PC-3 (cell line): ENCODE data around the gene LHFPL3. TPM values are rescaled to one million over a fixed set of nuclear protein-coding genes. Genes with fewer than 3 reads are reported as not detected.

Source experiments
- ATAC-seq: fragments of 200-7000 bp; cut with Tn5 transposase; 2 replicates; pipeline ENCODE4 v1.9.1; 2020; ENCODE audit warnings: mild to moderate bottlenecking, moderate library complexity
- BruUV-seq: library from RNA; stranded (reverse); fragments of 400-500 nt; replicated peaks from 2 replicates; lab custom pipeline; 2021; lab: Mats Ljungman, UMichigan
- CTCF ChIA-PET: fragments of 300-600 bp; sonication (Branson Sonifier 250); formaldehyde crosslinking; loops from one replicate; lab custom pipeline; 2022; ENCODE audit warnings: antibody characterized with exemption; lab: Charles Lee
- POLR2A ChIA-PET: fragments of 300-600 bp; sonication (Branson Sonifier 250); formaldehyde crosslinking; loops from one replicate; lab custom pipeline; 2022; ENCODE audit warnings: antibody characterized with exemption; ENCODE audit not compliant: unreplicated experiment; lab: Charles Lee
- DNase-seq: peaks from one replicate; pipeline ENCODE4 v3.0.0-alpha.2; 2015
- H2AFZ ChIP-seq: fragments of 300-600 bp; sonication (generic); 2 replicates; pipeline ENCODE4 v1.6.0; 2016; ENCODE audit warnings: antibody characterized with exemption, low read length
- H3F3A ChIP-seq: fragments of 300-600 bp; sonication (generic); one replicate; pipeline ENCODE4 v1.6.0; 2017; ENCODE audit warnings: antibody characterized with exemption, low read length, control low read depth, mild to moderate bottlenecking; ENCODE audit not compliant: unreplicated experiment
- H3K27ac ChIP-seq: fragments of 300-600 bp; sonication (generic); 2 replicates; pipeline ENCODE4 v1.5.1; 2016; ENCODE audit warnings: mild to moderate bottlenecking, low read length
- H3K27me3 ChIP-seq: fragments of 300-600 bp; sonication (generic); 2 replicates; pipeline ENCODE4 v1.6.1; 2016; ENCODE audit warnings: low read length, mixed read lengths
- H3K36me3 ChIP-seq: fragments of 300-600 bp; sonication (generic); 2 replicates; pipeline ENCODE4 v1.6.1; 2016; ENCODE audit warnings: low read depth, mixed run types, low read length, mixed read lengths
- H3K4me1 ChIP-seq: fragments of 300-600 bp; sonication (generic); 2 replicates; pipeline ENCODE4 v1.5.1; 2016; ENCODE audit warnings: low read length; ENCODE audit not compliant: insufficient read depth
- H3K4me2 ChIP-seq: fragments of 300-600 bp; sonication (generic); 2 replicates; pipeline ENCODE4 v1.6.0; 2016; ENCODE audit warnings: low read length
- H3K4me3 ChIP-seq: fragments of 300-600 bp; sonication (generic); 2 replicates; pipeline ENCODE4 v1.5.1; 2016; ENCODE audit warnings: mild to moderate bottlenecking, low read length, mixed read lengths
- H3K79me2 ChIP-seq: fragments of 300-600 bp; sonication (generic); 2 replicates; pipeline ENCODE4 v1.6.1; 2017; ENCODE audit warnings: low read length, mixed read lengths
- H3K9ac ChIP-seq: fragments of 300-600 bp; sonication (generic); 2 replicates; pipeline ENCODE4 v1.6.0; 2016; ENCODE audit warnings: mild to moderate bottlenecking, low read length
- H3K9me2 ChIP-seq: fragments of 300-600 bp; sonication (generic); replicated peaks from 2 replicates; pipeline ENCODE4 v1.6.1; 2016; ENCODE audit warnings: mixed run types, low read length, mixed read lengths
- H3K9me3 ChIP-seq: fragments of 300-600 bp; sonication (generic); 2 replicates; pipeline ENCODE4 v1.6.1; 2016; ENCODE audit warnings: low read length, mixed read lengths
- H4K20me1 ChIP-seq: fragments of 300-600 bp; sonication (generic); 2 replicates; pipeline ENCODE4 v1.6.1; 2016; ENCODE audit warnings: low read length, mixed read lengths
- CTCF ChIP-seq: fragments of 300-600 bp; sonication (generic); conservative IDR thresholded peaks from 2 replicates; pipeline ENCODE4 v1.5.1; 2017; ENCODE audit warnings: antibody characterized with exemption, low read depth, mild to moderate bottlenecking, low read length
- EZH2 ChIP-seq: fragments of 300-600 bp; sonication (generic); IDR thresholded peaks from one replicate; pipeline ENCODE4 v1.6.1; 2017; ENCODE audit warnings: antibody characterized with exemption, mild to moderate bottlenecking, low read length; ENCODE audit not compliant: unreplicated experiment
- EZH2phosphoT487 ChIP-seq: fragments of 300-600 bp; sonication (generic); IDR thresholded peaks from 2 replicates; pipeline ENCODE4 v1.6.1; 2018; ENCODE audit warnings: mild to moderate bottlenecking, antibody characterized with exemption, low read length, borderline replicate concordance
- intact Hi-C: fragments of 100-400 bp; cut with micrococcal nuclease; formaldehyde crosslinking; loops from 2 replicates; pipeline ENCODE4 v1.9.0; 2023
- total RNA-seq: library from RNA; depleted of rRNA; stranded (reverse); fragments of >200 nt; gene quantifications from 2 replicates; pipeline ENCODE4 v1.2.3, GENCODE V29; 2014

The LHFPL3 gene
- total RNA-seq, 1 experiment from 2014 or later = not detected

- H3K9me2 ChIP-seq = no peaks in the 10 kb centered on the region
- no peak overlapping the region for H3K27ac ChIP-seq
- no peaks in the 10 kb centered on the region for H3K79me2 ChIP-seq
- intact Hi-C loops = no loop called here
- no peak overlapping the region for H3K9ac ChIP-seq
- H3K4me2 ChIP-seq = no peak overlapping the region
- DNase-seq (peak; percentile 3), ATAC-seq (no peak)
- POLR2A ChIA-PET = no interaction called here
- CTCF ChIA-PET = no interaction called here
- no TSS peak for BruUV-seq
- no peaks in the 10 kb centered on the region for H3K36me3 ChIP-seq
- H4K20me1 ChIP-seq = no peaks in the 10 kb centered on the region
- no peaks in the 10 kb centered on the region for H3K27me3 ChIP-seq
- no peak overlapping the region for H2AFZ ChIP-seq
- H3K9me3 ChIP-seq = no peaks in the 10 kb centered on the region
- H3K4me3 ChIP-seq = no peak overlapping the region
- H3F3A ChIP-seq = no peaks in the 10 kb centered on the region
- no peak for TF ChIP-seq EZH2phosphoT487
- no peaks in the 10 kb centered on the region for H3K4me1 ChIP-seq
These were observed 325.5 kb downstream of the LHFPL3 start for GRCh38 chr7:104653825-104654401.

DNA sequence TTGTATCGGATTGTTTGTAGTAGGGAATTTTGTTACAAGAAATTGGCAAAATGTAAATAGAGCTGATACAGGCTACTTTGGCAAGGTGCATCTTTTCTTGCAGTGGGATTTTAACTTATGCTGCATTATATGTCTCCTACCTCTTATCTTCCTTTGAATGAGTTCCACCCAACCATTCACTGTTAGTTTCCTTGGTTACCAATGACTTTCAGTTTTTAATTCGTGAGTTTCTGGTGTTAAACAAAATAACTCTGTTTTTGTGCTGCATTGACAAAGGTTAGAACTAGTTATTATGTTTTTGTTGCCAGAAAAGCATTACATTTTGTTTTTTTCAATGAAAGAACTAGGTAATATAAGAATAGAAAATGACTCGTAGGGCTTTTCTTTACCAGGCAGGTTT, 327.2 kb downstream of the LHFPL3 start:
- Histone ChIP-seq H3K9ac (no peak overlapping the region), H3K4me1 (no peaks in the 10 kb centered on the region), H3K9me2 (no peaks in the 10 kb centered on the region), H3K9me3 (no peaks in the 10 kb centered on the region), H3K79me2 (no peaks in the 10 kb centered on the region), H3K27me3 (no peaks in the 10 kb centered on the region), H3K27ac (no peak overlapping the region), H3K4me3 (no peak overlapping the region), H3K4me2 (no peak overlapping the region), H3K36me3 (no peaks in the 10 kb centered on the region), H3F3A (no peaks in the 10 kb centered on the region), H4K20me1 (no peaks in the 10 kb centered on the region), H2AFZ (no peak overlapping the region)
- intact Hi-C loops = no loop called here
- ChIA-PET POLR2A (no interaction called here), CTCF (no interaction called here)
- ATAC-seq (no peak), DNase-seq (no peak)
- TF ChIP-seq CTCF (no peak), EZH2phosphoT487 (no peak), EZH2 (no peak)
- no TSS peak for BruUV-seq

- POLR2A ChIA-PET = no interaction called here
- no peak for DNase-seq
- Histone ChIP-seq H3F3A (no peaks in the 10 kb centered on the region), H3K27ac (no peak overlapping the region), H3K79me2 (no peaks in the 10 kb centered on the region), H4K20me1 (no peaks in the 10 kb centered on the region), H3K4me1 (no peaks in the 10 kb centered on the region), H3K4me3 (no peak overlapping the region), H3K36me3 (no peaks in the 10 kb centered on the region), H2AFZ (no peak overlapping the region), H3K27me3 (no peaks in the 10 kb centered on the region), H3K9me2 (no peaks in the 10 kb centered on the region), H3K4me2 (no peak overlapping the region), H3K9ac (no peak overlapping the region), H3K9me3 (no peaks in the 10 kb centered on the region)
- no peak for ATAC-seq
- BruUV-seq = no TSS peak
- TF ChIP-seq EZH2phosphoT487 (no peak), CTCF (no peak), EZH2 (no peak)
- intact Hi-C loops = no loop called here
- CTCF ChIA-PET = no interaction called here
These were observed 328.1 kb downstream of the LHFPL3 start for GRCh38 chr7:104656467-104656866.
